ENCODE measurements around the gene EFR3B. TPM values are rescaled to one million over a fixed set of nuclear protein-coding genes. Genes with fewer than 3 reads are reported as not detected.

The EFR3B gene
- total RNA-seq, 1 donor from 2014 or later, result 2.4 TPM

DNA sequence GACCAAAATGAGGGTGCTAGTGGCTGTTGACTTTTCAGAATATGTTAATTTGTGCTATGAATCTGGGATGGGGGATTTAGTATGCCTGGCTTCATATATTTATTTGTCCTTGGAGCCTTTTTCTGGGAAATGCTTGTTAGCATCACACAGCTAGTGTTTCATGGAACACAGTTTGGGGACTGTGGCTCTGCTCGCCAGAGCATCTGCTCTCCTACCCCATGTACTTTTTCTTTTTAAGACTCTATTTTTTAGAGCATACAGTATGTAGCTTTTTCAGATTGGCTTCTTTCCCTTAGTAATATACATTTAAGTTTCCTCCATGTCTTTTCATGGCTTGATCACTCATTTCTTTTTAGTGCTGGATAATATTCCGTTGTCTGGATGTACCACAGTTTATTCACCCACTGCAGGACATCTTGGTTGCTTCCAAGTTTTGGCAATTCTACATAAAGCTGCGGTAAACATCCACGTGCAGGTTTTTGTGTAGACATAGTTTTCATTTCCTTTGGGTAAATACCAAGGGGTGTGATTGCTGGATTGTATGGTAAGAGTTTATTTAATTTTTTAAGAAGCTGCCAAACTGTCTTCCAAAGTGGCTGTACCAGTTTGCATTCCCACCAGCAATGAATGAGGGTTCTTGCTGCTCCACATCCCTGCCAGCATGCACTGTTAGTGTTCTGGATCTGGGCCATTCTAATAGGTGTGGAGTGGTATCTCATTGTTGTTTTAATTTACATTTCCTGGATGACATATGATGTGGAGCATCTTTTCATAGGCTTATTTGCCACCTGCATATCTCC lies 44.1 kb downstream of the EFR3B start:
- DNase-seq (ENCODE audit: low spot score), result no peak
- peaks cover 12% of the 10 kb centered on the region for H3K27me3 Mint-ChIP-seq (ENCODE audit: low read depth)
- TF ChIP-seq, protein P1, sequence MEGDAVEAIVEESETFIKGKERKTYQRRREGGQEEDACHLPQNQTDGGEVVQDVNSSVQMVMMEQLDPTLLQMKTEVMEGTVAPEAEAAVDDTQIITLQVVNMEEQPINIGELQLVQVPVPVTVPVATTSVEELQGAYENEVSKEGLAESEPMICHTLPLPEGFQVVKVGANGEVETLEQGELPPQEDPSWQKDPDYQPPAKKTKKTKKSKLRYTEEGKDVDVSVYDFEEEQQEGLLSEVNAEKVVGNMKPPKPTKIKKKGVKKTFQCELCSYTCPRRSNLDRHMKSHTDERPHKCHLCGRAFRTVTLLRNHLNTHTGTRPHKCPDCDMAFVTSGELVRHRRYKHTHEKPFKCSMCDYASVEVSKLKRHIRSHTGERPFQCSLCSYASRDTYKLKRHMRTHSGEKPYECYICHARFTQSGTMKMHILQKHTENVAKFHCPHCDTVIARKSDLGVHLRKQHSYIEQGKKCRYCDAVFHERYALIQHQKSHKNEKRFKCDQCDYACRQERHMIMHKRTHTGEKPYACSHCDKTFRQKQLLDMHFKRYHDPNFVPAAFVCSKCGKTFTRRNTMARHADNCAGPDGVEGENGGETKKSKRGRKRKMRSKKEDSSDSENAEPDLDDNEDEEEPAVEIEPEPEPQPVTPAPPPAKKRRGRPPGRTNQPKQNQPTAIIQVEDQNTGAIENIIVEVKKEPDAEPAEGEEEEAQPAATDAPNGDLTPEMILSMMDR (IDR thresholded peaks at IDR 0.05), result no peak

DNA sequence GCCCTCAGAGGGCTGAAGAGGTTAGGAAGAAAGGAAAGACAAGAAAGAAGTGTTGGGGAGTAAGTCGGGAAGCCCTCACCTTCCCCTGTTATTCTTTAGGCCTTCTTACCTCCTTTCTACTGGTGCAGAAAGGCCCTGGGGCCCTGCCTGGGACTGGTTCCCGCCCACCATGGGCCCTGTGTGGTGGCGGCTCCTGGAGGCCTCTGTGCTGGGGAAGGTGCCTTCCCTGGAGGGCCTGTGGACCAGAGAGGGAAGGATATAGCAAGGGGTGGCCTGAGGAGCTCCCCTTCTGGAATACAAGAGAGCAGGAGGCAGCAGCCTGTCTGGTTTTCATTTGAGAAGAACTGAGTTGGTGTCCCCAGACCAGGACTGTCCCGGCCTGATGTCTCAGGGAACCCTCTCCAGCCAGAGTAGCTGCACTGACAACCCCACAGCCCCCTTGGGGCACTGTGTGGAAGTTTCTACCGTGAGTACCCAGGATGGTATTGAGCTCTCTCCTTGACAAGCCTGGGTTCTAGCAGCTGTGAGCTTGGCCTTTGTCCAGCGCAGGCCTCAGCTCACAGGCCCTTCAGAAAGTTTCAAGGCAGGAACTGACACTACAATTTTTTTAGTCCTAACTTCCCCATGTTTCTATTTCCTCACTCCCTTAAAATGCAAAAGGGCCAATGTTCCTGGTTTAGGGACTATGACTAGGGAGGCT lies 47.1 kb downstream of the EFR3B start:
- TF ChIP-seq, protein P1 (IDR thresholded peaks at IDR 0.05), result no peak
- Mint-ChIP-seq H3K27me3 (ENCODE audit: low read depth) (no peaks in the 10 kb centered on the region), H3K27ac (ENCODE audit: unreplicated experiment) (no peak overlapping the region), H3K4me3 (ENCODE audit: unreplicated experiment) (no peak overlapping the region), H3K9me3 (ENCODE audit: low read depth) (no peaks in the 10 kb centered on the region), H3K36me3 (ENCODE audit: low read depth) (peaks cover 4% of the 10 kb centered on the region), H3K4me1 (ENCODE audit: low read depth) (peaks cover 3% of the 10 kb centered on the region)
- no peak for DNase-seq (ENCODE audit: low spot score)

More for the DNA sequence above, 44.1 kb downstream of the EFR3B start:
- no peak overlapping the region for H3K4me3 Mint-ChIP-seq (ENCODE audit: unreplicated experiment)
- no peaks in the 10 kb centered on the region for H3K36me3 Mint-ChIP-seq (ENCODE audit: low read depth)
- no peak overlapping the region for H3K27ac Mint-ChIP-seq (ENCODE audit: unreplicated experiment)
- peaks cover 3% of the 10 kb centered on the region for H3K4me1 Mint-ChIP-seq (ENCODE audit: low read depth)
- H3K9me3 Mint-ChIP-seq (ENCODE audit: low read depth), result no peaks in the 10 kb centered on the region

DNA sequence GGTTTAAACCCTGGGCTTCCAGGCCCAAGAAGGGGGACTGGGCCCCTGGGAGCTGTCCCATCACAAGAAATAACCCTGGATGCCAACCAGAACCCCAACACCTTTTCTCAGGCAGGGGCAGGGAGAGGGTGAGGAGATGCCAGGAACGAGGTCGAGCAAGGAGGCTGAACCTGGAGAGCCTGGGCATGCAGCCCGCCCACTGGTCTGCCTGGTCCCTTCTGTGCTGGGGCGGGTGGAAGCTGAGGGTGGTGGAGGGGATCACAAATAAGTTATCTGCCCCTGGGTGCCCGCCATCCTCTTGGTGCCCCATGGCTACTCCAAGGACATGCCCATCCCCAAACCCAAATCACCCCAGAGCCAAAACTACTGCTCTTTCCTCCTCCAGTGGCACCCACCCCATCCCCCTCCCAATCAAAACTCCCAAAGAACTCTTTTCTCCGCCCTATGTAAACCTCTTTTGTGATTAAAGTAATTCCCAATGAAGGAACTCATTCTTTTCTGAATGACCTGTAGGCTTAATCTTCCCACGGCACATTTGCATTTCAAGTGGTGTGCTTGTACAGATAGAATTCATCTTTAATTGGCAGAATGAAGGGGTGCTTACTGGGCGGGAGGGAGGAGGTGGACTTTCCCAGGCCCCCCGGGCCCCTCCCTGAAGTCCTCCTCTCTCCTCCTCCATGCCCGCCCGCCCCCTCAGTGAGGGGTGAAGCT lies 47.9 kb downstream of the EFR3B start:
- TF ChIP-seq, protein P1 (IDR thresholded peaks at IDR 0.05), result no peak
- Mint-ChIP-seq H3K27ac (ENCODE audit: unreplicated experiment) (no peak overlapping the region), H3K36me3 (ENCODE audit: low read depth) (peaks cover 4% of the 10 kb centered on the region), H3K9me3 (ENCODE audit: low read depth) (no peaks in the 10 kb centered on the region), H3K4me3 (ENCODE audit: unreplicated experiment) (no peak overlapping the region), H3K4me1 (ENCODE audit: low read depth) (peaks cover 3% of the 10 kb centered on the region), H3K27me3 (ENCODE audit: low read depth) (no peaks in the 10 kb centered on the region)
- no peak for DNase-seq (ENCODE audit: low spot score)

DNA sequence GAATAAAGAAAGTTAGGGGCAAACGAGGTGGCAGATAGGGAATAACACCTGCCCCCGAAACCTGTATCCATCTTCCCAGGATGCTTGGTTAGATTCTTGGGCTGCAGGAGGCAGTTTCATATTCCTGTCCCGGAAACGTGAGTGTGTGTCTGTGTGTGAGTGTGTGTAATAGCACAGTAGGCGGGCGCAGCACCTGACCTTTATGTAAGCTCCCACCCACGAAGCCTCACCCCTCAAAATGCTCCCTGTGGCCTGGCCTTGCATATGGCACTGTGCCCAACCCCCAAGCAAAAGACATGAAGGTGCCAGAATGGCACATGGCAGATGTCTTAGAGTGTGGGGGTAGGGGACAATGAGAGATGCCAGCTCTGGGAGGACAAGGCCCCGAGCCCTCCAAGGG lies 48.9 kb downstream of the EFR3B start:
- no peak for DNase-seq (ENCODE audit: low spot score)
- TF ChIP-seq, protein P1 (IDR thresholded peaks at IDR 0.05), result no peak
- Mint-ChIP-seq H3K27me3 (ENCODE audit: low read depth) (no peaks in the 10 kb centered on the region), H3K9me3 (ENCODE audit: low read depth) (no peaks in the 10 kb centered on the region), H3K4me3 (ENCODE audit: unreplicated experiment) (no peak overlapping the region), H3K4me1 (ENCODE audit: low read depth) (peaks cover 3% of the 10 kb centered on the region), H3K27ac (ENCODE audit: unreplicated experiment) (no peak overlapping the region), H3K36me3 (ENCODE audit: low read depth) (peaks cover 5% of the 10 kb centered on the region)

DNA sequence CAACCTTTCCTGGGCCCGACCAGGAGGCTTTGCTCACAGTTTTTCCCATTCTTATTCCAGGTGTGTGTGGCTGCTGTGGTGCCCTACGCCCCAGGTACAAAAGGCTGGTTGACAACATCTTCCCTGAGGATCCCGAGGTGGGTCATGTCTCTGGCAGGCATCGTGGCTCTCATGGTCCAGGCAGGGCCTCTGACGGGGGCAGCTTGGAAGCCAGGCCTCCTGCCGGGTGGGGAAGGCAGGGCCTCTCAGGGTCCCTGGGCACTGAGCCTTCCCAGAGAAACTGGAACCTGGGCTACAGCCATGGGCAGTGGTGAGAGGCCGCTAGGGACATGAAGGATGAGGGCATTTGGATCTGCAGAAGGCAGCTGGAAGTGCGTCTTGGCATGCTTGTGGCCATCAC lies 49.4 kb downstream of the EFR3B start:
- H3K4me1 Mint-ChIP-seq (ENCODE audit: low read depth), result peaks cover 3% of the 10 kb centered on the region
- H3K4me3 Mint-ChIP-seq (ENCODE audit: unreplicated experiment), result no peak overlapping the region
- TF ChIP-seq, protein P1 (IDR thresholded peaks at IDR 0.05), result no peak

More for the DNA sequence above, 49.4 kb downstream of the EFR3B start:
- Mint-ChIP-seq H3K27ac (ENCODE audit: unreplicated experiment) (no peak overlapping the region), H3K36me3 (ENCODE audit: low read depth) (peaks cover 5% of the 10 kb centered on the region), H3K9me3 (ENCODE audit: low read depth) (no peaks in the 10 kb centered on the region), H3K27me3 (ENCODE audit: low read depth) (no peaks in the 10 kb centered on the region)
- DNase-seq (ENCODE audit: low spot score), result no peak

Measured in chondrocyte (in vitro differentiated cells).